GM12872 (cell line): ENCODE data around the gene HS6ST3.

Experiments
- CTCF ChIP-seq: IDR thresholded peaks from 3 replicates; pipeline ENCODE4 v1.5.1; 2011; ENCODE audit warnings: low read depth, mild to moderate bottlenecking, low read length, moderate library complexity; ENCODE audit not compliant: insufficient read depth

Gene HS6ST3

GRCh38 chr13:96490496-96490989, 400.6 kb downstream of the HS6ST3 start:
- TF ChIP-seq CTCF = no peak

- TF ChIP-seq CTCF = no peak
Measured at GRCh38 chr13:96491103-96491502, 401.2 kb downstream of the HS6ST3 start.

- no peak for TF ChIP-seq CTCF
Measured at GRCh38 chr13:96492766-96493165, 402.9 kb downstream of the HS6ST3 start.

GRCh38 chr13:96499656-96500055, 409.7 kb downstream of the HS6ST3 start:
- TF ChIP-seq CTCF = no peak

GRCh38 chr13:96500953-96501352, 411.0 kb downstream of the HS6ST3 start:
- no peak for TF ChIP-seq CTCF

GRCh38 chr13:96503481-96503880, 413.6 kb downstream of the HS6ST3 start:
- no peak for TF ChIP-seq CTCF

- TF ChIP-seq CTCF = no peak
Measured at GRCh38 chr13:96511587-96511986, 421.7 kb downstream of the HS6ST3 start.

- no peak for TF ChIP-seq CTCF
Measured at GRCh38 chr13:96519380-96519779, 429.5 kb downstream of the HS6ST3 start.
